OCI-LY1 (cell line): ENCODE results near the gene GYS2.
"Not testable (repeated sequence)": the region's sequence is repeated elsewhere in the genome, so short reads cannot be mapped to it uniquely, and the experiment has no call there.

ENCODE experiments used
- H2AFZ ChIP-seq: fragments of 200-600 bp; sonication (generic), shearing (Covaris generic); 2 replicates; pipeline ENCODE4 v1.6.0; 2014; ENCODE audit warnings: antibody characterized with exemption, mild to moderate bottlenecking, low read length
- H3F3A ChIP-seq: fragments of 200-600 bp; sonication (generic), shearing (Covaris generic); 2 replicates; pipeline ENCODE4 v1.6.0; 2014; ENCODE audit warnings: mild to moderate bottlenecking, antibody characterized with exemption, low read length, moderate library complexity; ENCODE audit not compliant: insufficient read depth
- H3K27ac ChIP-seq: fragments of 200-600 bp; sonication (generic); 2 replicates; pipeline ENCODE4 v1.5.1; 2014; ENCODE audit warnings: low read length, mixed run types, mild to moderate bottlenecking, low read depth; ENCODE audit not compliant: poor library complexity, severe bottlenecking
- H3K27me3 ChIP-seq: fragments of 200-600 bp; sonication (generic); 2 replicates; pipeline ENCODE4 v1.6.0; 2014; ENCODE audit warnings: antibody characterized with exemption, mild to moderate bottlenecking, low read length, moderate library complexity; ENCODE audit not compliant: insufficient read depth
- H3K36me3 ChIP-seq: fragments of 200-600 bp; sonication (generic); 2 replicates; pipeline ENCODE4 v1.6.1; 2014; ENCODE audit warnings: mild to moderate bottlenecking, antibody characterized with exemption, low read length, moderate library complexity, mixed read lengths; ENCODE audit not compliant: insufficient read depth
- H3K4me1 ChIP-seq: fragments of 200-600 bp; sonication (generic); 2 replicates; pipeline ENCODE4 v1.5.1; 2014; ENCODE audit warnings: mild to moderate bottlenecking, low read length, moderate library complexity; ENCODE audit not compliant: insufficient read depth, severe bottlenecking
- H3K4me2 ChIP-seq: fragments of 200-600 bp; sonication (generic), shearing (Covaris generic); 2 replicates; pipeline ENCODE4 v1.6.1; 2014; ENCODE audit warnings: low read length
- H3K4me3 ChIP-seq: fragments of 200-600 bp; sonication (generic); 2 replicates; pipeline ENCODE4 v1.5.1; 2014; ENCODE audit warnings: low read length, low read depth, mild to moderate bottlenecking, mixed read lengths; ENCODE audit not compliant: poor library complexity, severe bottlenecking
- H3K79me2 ChIP-seq: fragments of 200-600 bp; shearing (Covaris generic); 2 replicates; pipeline ENCODE4 v1.6.1; 2016; ENCODE audit warnings: mixed run types, low read length, mixed read lengths; ENCODE audit not compliant: insufficient read depth
- H3K9ac ChIP-seq: fragments of 200-600 bp; sonication (generic), shearing (Covaris generic); 2 replicates; pipeline ENCODE4 v1.6.1; 2014; ENCODE audit warnings: mild to moderate bottlenecking, low read length, mixed read lengths
- H3K9me2 ChIP-seq: fragments of 200-600 bp; sonication (generic), shearing (Covaris generic); 2 replicates; pipeline ENCODE4 v1.6.1; 2014; ENCODE audit warnings: low read depth, mild to moderate bottlenecking, low read length, mixed read lengths
- H3K9me3 ChIP-seq: fragments of 200-600 bp; shearing (Covaris generic); 2 replicates; pipeline ENCODE4 v1.6.1; 2014; ENCODE audit warnings: low read length, mixed read lengths
- H4K20me1 ChIP-seq: fragments of 200-600 bp; sonication (generic), shearing (Covaris generic); 2 replicates; pipeline ENCODE4 v1.6.0; 2016; ENCODE audit warnings: mild to moderate bottlenecking, low read length; ENCODE audit not compliant: insufficient read depth
- EZH2 ChIP-seq: fragments of 200-600 bp; sonication (generic), shearing (Covaris generic); IDR thresholded peaks from 2 replicates; pipeline ENCODE4 v1.8.0; 2017; ENCODE audit warnings: borderline replicate concordance, mixed run types, mild to moderate bottlenecking, antibody characterized with exemption, low read length, moderate library complexity, mixed read lengths
- TF ChIP-seq, protein P1 (sequence below): fragments of 200-600 bp; sonication (generic), shearing (Covaris generic); IDR thresholded peaks from 2 replicates; pipeline ENCODE4 v1.5.1; 2017; ENCODE audit warnings: mild to moderate bottlenecking, antibody characterized with exemption, low read length, moderate library complexity, mixed read lengths

Gene GYS2

DNA sequence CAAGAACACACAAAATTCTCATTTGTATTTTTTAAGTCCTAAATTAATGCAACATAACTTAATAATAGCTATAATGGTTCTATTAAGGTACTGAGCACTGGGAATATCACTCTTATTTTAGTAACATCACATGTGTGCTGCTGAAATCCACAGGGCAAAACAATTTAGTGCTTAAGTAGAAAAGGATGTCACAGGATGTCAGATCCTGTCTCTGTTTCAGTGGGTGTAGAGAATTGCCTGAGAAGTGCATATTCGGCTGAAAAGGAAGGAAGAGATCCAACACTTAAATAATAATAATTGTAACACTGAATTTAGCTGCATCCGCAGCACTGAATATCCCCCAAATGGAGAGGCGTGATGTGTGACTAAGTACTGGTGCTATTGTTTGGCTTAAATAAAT is 44.4 kb upstream of the GYS2 start:
- Histone ChIP-seq H2AFZ (no peak overlapping the region), H3F3A (no peaks in the 10 kb centered on the region), H3K4me3 (no peak overlapping the region), H3K27me3 (no peaks in the 10 kb centered on the region), H3K4me2 (no peak overlapping the region), H4K20me1 (no peaks in the 10 kb centered on the region), H3K27ac (no peak overlapping the region), H3K36me3 (peaks cover 96% of the 10 kb centered on the region), H3K9ac (no peak overlapping the region), H3K79me2 (peaks cover 5% of the 10 kb centered on the region; the same call in 1 of the 2 replicates), H3K9me3 (no peaks in the 10 kb centered on the region), H3K4me1 (no peaks in the 10 kb centered on the region), H3K9me2 (no peaks in the 10 kb centered on the region)
- TF ChIP-seq, protein P1, sequence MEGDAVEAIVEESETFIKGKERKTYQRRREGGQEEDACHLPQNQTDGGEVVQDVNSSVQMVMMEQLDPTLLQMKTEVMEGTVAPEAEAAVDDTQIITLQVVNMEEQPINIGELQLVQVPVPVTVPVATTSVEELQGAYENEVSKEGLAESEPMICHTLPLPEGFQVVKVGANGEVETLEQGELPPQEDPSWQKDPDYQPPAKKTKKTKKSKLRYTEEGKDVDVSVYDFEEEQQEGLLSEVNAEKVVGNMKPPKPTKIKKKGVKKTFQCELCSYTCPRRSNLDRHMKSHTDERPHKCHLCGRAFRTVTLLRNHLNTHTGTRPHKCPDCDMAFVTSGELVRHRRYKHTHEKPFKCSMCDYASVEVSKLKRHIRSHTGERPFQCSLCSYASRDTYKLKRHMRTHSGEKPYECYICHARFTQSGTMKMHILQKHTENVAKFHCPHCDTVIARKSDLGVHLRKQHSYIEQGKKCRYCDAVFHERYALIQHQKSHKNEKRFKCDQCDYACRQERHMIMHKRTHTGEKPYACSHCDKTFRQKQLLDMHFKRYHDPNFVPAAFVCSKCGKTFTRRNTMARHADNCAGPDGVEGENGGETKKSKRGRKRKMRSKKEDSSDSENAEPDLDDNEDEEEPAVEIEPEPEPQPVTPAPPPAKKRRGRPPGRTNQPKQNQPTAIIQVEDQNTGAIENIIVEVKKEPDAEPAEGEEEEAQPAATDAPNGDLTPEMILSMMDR: no peak
- no peak for TF ChIP-seq EZH2

DNA sequence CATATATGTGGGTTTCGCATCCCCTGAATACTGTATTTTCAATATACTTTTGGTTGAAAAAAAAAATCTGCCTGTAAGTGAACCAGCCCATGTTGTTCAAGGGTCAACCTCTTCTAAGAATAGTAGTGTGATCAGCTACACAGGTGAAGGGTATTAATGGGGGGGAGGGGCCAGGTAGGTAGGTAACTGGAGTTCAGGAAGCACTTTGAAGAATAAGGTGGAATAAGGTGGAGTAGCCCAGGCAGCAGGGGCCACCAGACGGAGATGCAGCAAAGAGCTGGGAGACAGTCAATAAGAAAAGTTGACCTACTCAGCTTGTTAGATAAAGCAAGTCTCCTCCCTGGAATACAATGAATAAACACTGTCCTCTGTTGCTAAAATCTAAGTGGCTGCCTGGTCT is 43.7 kb upstream of the GYS2 start:
- TF ChIP-seq, protein P1: no peak
- TF ChIP-seq EZH2: no peak
- Histone ChIP-seq H4K20me1 (no peaks in the 10 kb centered on the region), H3F3A (no peaks in the 10 kb centered on the region), H3K27ac (no peak overlapping the region), H3K4me2 (no peak overlapping the region), H3K9me3 (no peaks in the 10 kb centered on the region), H3K4me1 (no peaks in the 10 kb centered on the region), H3K4me3 (no peak overlapping the region), H3K27me3 (no peaks in the 10 kb centered on the region), H3K9me2 (no peaks in the 10 kb centered on the region), H3K36me3 (peaks cover 98% of the 10 kb centered on the region), H3K79me2 (peaks cover 5% of the 10 kb centered on the region; the same call in 1 of the 2 replicates), H2AFZ (no peak overlapping the region), H3K9ac (no peak overlapping the region)

DNA sequence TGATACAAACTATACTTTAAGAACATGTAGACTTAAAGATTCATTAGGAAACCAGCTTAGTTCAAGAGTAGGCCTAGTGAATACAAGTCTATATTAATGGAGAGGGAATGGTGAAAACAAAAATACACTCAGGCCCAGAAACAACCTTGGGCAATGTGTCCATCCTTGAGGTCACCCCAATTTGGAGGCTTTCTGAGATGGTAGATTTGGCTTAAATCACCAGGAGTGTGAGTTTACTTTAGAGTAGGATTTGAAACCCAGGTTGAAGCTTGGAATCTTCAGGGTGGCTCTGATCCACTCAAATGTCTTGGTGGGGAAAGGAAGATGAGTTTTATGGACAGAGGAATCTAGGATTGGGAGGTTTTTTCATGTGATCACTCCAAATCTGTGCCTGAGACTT is 42.5 kb upstream of the GYS2 start:
- no peaks in the 10 kb centered on the region for H4K20me1 ChIP-seq
- H3K9me3 ChIP-seq: no peaks in the 10 kb centered on the region
- no peak overlapping the region for H3K4me2 ChIP-seq
- no peak overlapping the region for H2AFZ ChIP-seq
- H3K9me2 ChIP-seq: no peaks in the 10 kb centered on the region
- H3K27me3 ChIP-seq: no peaks in the 10 kb centered on the region
- TF ChIP-seq EZH2: no peak
- TF ChIP-seq, protein P1: no peak
- H3K36me3 ChIP-seq: peaks cover 98% of the 10 kb centered on the region
- no peak overlapping the region for H3K9ac ChIP-seq
- peaks cover 5% of the 10 kb centered on the region; the same call in 1 of the 2 replicates for H3K79me2 ChIP-seq
- no peak overlapping the region for H3K27ac ChIP-seq
- no peaks in the 10 kb centered on the region for H3F3A ChIP-seq
- no peaks in the 10 kb centered on the region for H3K4me1 ChIP-seq
- H3K4me3 ChIP-seq: no peak overlapping the region

DNA sequence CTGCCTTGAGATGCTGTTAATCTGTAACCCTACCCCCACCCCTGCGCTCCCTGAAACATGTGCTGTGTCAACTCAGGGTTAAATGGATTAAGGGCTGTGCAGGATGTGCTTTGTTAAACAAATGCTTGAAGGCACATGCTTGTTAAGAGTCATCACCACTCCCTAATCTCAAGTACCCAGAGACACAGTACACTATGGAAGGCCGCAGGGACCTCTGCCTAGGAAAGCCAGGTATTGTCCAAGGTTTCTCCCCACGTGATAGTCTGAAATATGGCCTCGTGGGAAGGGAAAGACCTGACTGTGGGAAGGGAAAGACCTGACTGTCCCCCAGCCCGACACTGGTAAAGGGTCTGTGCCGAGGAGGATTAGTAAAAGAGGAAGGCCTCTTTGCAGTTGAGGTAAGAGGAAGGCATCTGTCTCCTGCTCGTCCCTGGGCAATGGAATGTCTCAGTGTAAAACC is 40.4 kb upstream of the GYS2 start:
- not testable (repeated sequence) for H3K4me2 ChIP-seq, H3K27me3 ChIP-seq, H3K9me2 ChIP-seq, H3K79me2 ChIP-seq, H3K4me3 ChIP-seq, H2AFZ ChIP-seq, H3K27ac ChIP-seq, H3K4me1 ChIP-seq, H3K9me3 ChIP-seq, H3K9ac ChIP-seq, H3F3A ChIP-seq, H4K20me1 ChIP-seq
- peaks cover 95% of the 10 kb centered on the region for H3K36me3 ChIP-seq
